GM23338 (cell line): ENCODE data around the gene SGO2. TPM values are rescaled to one million over a fixed set of nuclear protein-coding genes. Genes with fewer than 3 reads are reported as not detected.

Experiments
- ATAC-seq: fragments of 200-7000 bp; cut with Tn5 transposase; 3 replicates; pipeline ENCODE4 v1.9.1; 2020
- DNase-seq: peaks from one replicate; pipeline ENCODE4 v3.0.0-alpha.2; 2015; ENCODE audit warnings: low spot score
- H2AFZ ChIP-seq: fragments of 200-600 bp; sonication (generic); 2 replicates; pipeline ENCODE4 v1.8.0; 2016; ENCODE audit warnings: antibody characterized with exemption, mild to moderate bottlenecking, moderate library complexity
- H3F3A ChIP-seq: fragments of 200-600 bp; sonication (generic); replicated peaks from 2 replicates; pipeline ENCODE4 v1.8.0; 2017; ENCODE audit warnings: antibody characterized with exemption, mixed run types, low read depth
- H3K27ac ChIP-seq: fragments of 200-600 bp; sonication (generic); 2 replicates; pipeline ENCODE4 v1.6.1; 2016; ENCODE audit warnings: low read depth
- H3K27me3 ChIP-seq: fragments of 200-600 bp; sonication (generic); 2 replicates; pipeline ENCODE4 v1.8.0; 2016; ENCODE audit warnings: mild to moderate bottlenecking, mixed run types, moderate library complexity; ENCODE audit not compliant: insufficient read depth
- H3K36me3 ChIP-seq: fragments of 200-600 bp; sonication (generic); 2 replicates; pipeline ENCODE4 v1.8.0; 2016; ENCODE audit warnings: mild to moderate bottlenecking; ENCODE audit not compliant: insufficient read depth
- H3K4me1 ChIP-seq: fragments of 200-600 bp; sonication (generic); 2 replicates; pipeline ENCODE4 v1.8.0; 2016; ENCODE audit warnings: mild to moderate bottlenecking, moderate library complexity; ENCODE audit not compliant: insufficient read depth
- H3K4me2 ChIP-seq: fragments of 200-600 bp; sonication (generic); 2 replicates; pipeline ENCODE4 v1.7.1; 2017; ENCODE audit warnings: mixed run types
- H3K4me3 ChIP-seq: fragments of 200-600 bp; sonication (generic); 2 replicates; pipeline ENCODE4 v1.6.1; 2016; ENCODE audit warnings: mixed run types
- H3K79me2 ChIP-seq: fragments of 200-600 bp; sonication (generic); replicated peaks from 2 replicates; pipeline ENCODE4 v1.8.0; 2017; ENCODE audit warnings: mild to moderate bottlenecking; ENCODE audit not compliant: insufficient read depth
- H3K9me2 ChIP-seq: fragments of 200-600 bp; sonication (generic); 2 replicates; pipeline ENCODE4 v1.8.0; 2017; ENCODE audit not compliant: insufficient read depth
- H4K20me1 ChIP-seq: fragments of 200-600 bp; sonication (generic); replicated peaks from 2 replicates; pipeline ENCODE4 v1.8.0; 2017; ENCODE audit warnings: mild to moderate bottlenecking; ENCODE audit not compliant: insufficient read depth
- H3K27ac Mint-ChIP-seq: 2 replicates; pipeline ENCODE4 v1.8.0; 2020; ENCODE audit warnings: inconsistent platforms, mild to moderate bottlenecking, moderate library complexity, mixed read lengths
- H3K27me3 Mint-ChIP-seq: 3 replicates; pipeline ENCODE4 v1.8.0; 2022; ENCODE audit warnings: low read depth, mild to moderate bottlenecking, moderate library complexity, mixed read lengths, inconsistent platforms; ENCODE audit not compliant: insufficient read depth, poor library complexity
- H3K36me3 Mint-ChIP-seq: 3 replicates; pipeline ENCODE4 v1.8.0; 2021; ENCODE audit warnings: low read depth, mild to moderate bottlenecking, inconsistent platforms, moderate library complexity, mixed read lengths
- H3K4me1 Mint-ChIP-seq: 3 replicates; pipeline ENCODE4 v1.8.0; 2020; ENCODE audit warnings: mild to moderate bottlenecking, inconsistent platforms, mixed read lengths
- H3K4me3 Mint-ChIP-seq: 3 replicates; pipeline ENCODE4 v1.8.0; 2021; ENCODE audit warnings: moderate library complexity, mild to moderate bottlenecking, inconsistent platforms, mixed read lengths
- H3K9me3 Mint-ChIP-seq: 3 replicates; pipeline ENCODE4 v1.8.0; 2020; ENCODE audit warnings: moderate library complexity, mild to moderate bottlenecking, inconsistent platforms, mixed read lengths
- CREB1 ChIP-seq: fragments of 250-450 bp; sonication (Bioruptor Pico); IDR thresholded peaks from 2 replicates; pipeline ENCODE4 v1.5.0; 2020; ENCODE audit warnings: low read depth, mild to moderate bottlenecking, moderate library complexity
- EZH2 ChIP-seq: fragments of 200-600 bp; sonication (generic); IDR thresholded peaks from one replicate; pipeline ENCODE4 v1.8.0; 2017; ENCODE audit warnings: antibody characterized with exemption, mild to moderate bottlenecking, low read depth; ENCODE audit not compliant: unreplicated experiment
- EZH2phosphoT487 ChIP-seq: fragments of 200-600 bp; sonication (generic); IDR thresholded peaks from one replicate; pipeline ENCODE4 v1.8.1; 2018; ENCODE audit warnings: antibody characterized with exemption; ENCODE audit not compliant: unreplicated experiment
- JUNB ChIP-seq: IDR thresholded peaks from one replicate; pipeline ENCODE4 v1.6.1; 2016; ENCODE audit warnings: antibody characterized with exemption; ENCODE audit not compliant: unreplicated experiment
- NANOG ChIP-seq: IDR thresholded peaks from 2 replicates; pipeline ENCODE4 v1.6.1; 2016; ENCODE audit warnings: antibody characterized with exemption, borderline replicate concordance
- POLR2AphosphoS5 ChIP-seq: IDR thresholded peaks from 2 replicates; pipeline ENCODE4 v1.6.1; 2016; ENCODE audit warnings: antibody characterized with exemption, low read depth
- STAT1 ChIP-seq: IDR thresholded peaks from one replicate; pipeline ENCODE4 v1.6.1; 2016; ENCODE audit warnings: antibody characterized with exemption; ENCODE audit not compliant: unreplicated experiment
- ZNF114 ChIP-seq: fragments of 250-450 bp; sonication (Bioruptor Pico); IDR thresholded peaks from 2 replicates; pipeline ENCODE4 v1.5.0; 2020; ENCODE audit warnings: mild to moderate bottlenecking, moderate library complexity
- ZNF331 ChIP-seq: fragments of 250-450 bp; sonication (Bioruptor Pico); IDR thresholded peaks from 2 replicates; pipeline ENCODE4 v1.5.0; 2020; ENCODE audit warnings: low read depth, mild to moderate bottlenecking, moderate library complexity
- polyA plus RNA-seq: library from polyadenylated mRNA; unstranded; fragments of >200 nt; fragmentation: Nextera tagmentation; extraction: Ambion mirVana; gene quantifications from 2 replicates; pipeline ENCODE4 v1.2.1, GENCODE V29; 2016
- total RNA-seq: library from RNA; depleted of rRNA; stranded (reverse); fragments of >200 nt; shearing (Covaris generic); gene quantifications from 2 replicates; pipeline ENCODE4 v1.2.3, GENCODE V29; 2014
- TF ChIP-seq, protein P1 (sequence below): IDR thresholded peaks from 2 replicates; pipeline ENCODE4 v1.6.1; 2016; ENCODE audit warnings: antibody characterized with exemption
- TF ChIP-seq, protein P2 (sequence below), 2 experiments: fragments of 200-600 bp in 1 of 2; sonication (generic) in 1 of 2; conservative IDR thresholded peaks; 2 replicates each; pipeline versions ENCODE4 v1.5.1 to v1.6.1; 2016 to 2017; ENCODE audit warnings: antibody characterized with exemption in 2 of 2, low read depth in 2 of 2, mild to moderate bottlenecking in 2 of 2, moderate library complexity in 1 of 2
- TF ChIP-seq, protein P3 (sequence below): fragments of 250-450 bp; sonication (Bioruptor Pico); IDR thresholded peaks from 2 replicates; pipeline ENCODE4 v1.5.0; 2020; ENCODE audit warnings: mild to moderate bottlenecking, moderate library complexity
- TF ChIP-seq, protein P4 (sequence below): IDR thresholded peaks from one replicate; pipeline ENCODE4 v1.6.1; 2018; ENCODE audit warnings: antibody characterized with exemption; ENCODE audit not compliant: unreplicated experiment

The SGO2 gene
- total and polyA plus RNA-seq, 2 experiments from 2014 or later = 32.6 to 47.7 TPM

DNA sequence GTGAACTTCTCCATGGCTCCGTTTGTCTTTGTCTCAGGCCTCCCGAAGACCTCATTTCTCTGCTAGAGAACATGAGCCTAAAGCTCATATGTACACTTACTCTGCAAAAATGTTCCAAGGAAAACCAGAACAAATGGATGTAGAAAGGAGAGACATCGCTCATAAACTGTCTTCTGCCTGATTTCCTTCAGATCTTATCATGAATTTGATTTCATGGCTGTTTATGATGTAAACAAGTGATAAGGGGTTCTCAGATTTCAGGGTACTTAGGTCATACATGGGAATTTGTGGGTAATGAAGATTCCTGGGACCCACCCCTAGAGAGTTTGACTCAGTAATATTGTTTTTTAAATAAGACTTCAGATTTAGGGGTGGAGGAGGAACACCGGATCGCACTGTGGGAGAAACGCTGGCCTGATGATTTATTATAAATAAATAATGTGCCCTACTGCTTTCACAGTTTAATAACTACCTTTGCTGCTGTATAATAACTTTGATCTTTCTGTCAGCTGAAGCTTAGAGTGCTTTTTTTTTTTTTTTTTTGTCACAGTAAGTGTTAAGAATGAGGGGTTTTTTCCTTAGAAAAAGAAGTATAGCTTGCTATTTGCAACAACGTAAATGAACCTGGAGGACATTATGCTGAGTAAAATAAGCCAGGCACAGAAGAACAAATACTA, 74.7 kb downstream of the SGO2 start:
- H3K27ac ChIP-seq = no peak overlapping the region
- H3K4me1 ChIP-seq = no peaks in the 10 kb centered on the region
- no peaks in the 10 kb centered on the region for H3K36me3 ChIP-seq
- Mint-ChIP-seq H3K4me1 (no peaks in the 10 kb centered on the region), H3K36me3 (no peaks in the 10 kb centered on the region), H3K27ac (no peak overlapping the region), H3K4me3 (no peak overlapping the region), H3K27me3 (no peaks in the 10 kb centered on the region), H3K9me3 (no peaks in the 10 kb centered on the region)
- peaks cover 4% of the 10 kb centered on the region; the same call in 1 of the 2 replicates for H4K20me1 ChIP-seq
- ATAC-seq = no peak
- TF ChIP-seq, protein P1, sequence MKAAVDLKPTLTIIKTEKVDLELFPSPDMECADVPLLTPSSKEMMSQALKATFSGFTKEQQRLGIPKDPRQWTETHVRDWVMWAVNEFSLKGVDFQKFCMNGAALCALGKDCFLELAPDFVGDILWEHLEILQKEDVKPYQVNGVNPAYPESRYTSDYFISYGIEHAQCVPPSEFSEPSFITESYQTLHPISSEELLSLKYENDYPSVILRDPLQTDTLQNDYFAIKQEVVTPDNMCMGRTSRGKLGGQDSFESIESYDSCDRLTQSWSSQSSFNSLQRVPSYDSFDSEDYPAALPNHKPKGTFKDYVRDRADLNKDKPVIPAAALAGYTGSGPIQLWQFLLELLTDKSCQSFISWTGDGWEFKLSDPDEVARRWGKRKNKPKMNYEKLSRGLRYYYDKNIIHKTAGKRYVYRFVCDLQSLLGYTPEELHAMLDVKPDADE = no peak
- TF ChIP-seq POLR2AphosphoS5 = no peak
- TF ChIP-seq JUNB = no peak
- TF ChIP-seq, protein P2, sequence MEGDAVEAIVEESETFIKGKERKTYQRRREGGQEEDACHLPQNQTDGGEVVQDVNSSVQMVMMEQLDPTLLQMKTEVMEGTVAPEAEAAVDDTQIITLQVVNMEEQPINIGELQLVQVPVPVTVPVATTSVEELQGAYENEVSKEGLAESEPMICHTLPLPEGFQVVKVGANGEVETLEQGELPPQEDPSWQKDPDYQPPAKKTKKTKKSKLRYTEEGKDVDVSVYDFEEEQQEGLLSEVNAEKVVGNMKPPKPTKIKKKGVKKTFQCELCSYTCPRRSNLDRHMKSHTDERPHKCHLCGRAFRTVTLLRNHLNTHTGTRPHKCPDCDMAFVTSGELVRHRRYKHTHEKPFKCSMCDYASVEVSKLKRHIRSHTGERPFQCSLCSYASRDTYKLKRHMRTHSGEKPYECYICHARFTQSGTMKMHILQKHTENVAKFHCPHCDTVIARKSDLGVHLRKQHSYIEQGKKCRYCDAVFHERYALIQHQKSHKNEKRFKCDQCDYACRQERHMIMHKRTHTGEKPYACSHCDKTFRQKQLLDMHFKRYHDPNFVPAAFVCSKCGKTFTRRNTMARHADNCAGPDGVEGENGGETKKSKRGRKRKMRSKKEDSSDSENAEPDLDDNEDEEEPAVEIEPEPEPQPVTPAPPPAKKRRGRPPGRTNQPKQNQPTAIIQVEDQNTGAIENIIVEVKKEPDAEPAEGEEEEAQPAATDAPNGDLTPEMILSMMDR (conservative IDR thresholded peaks at IDR 0.05; ENCODE audit: low read depth in 2 of 2) = no peak
- TF ChIP-seq, protein P3, sequence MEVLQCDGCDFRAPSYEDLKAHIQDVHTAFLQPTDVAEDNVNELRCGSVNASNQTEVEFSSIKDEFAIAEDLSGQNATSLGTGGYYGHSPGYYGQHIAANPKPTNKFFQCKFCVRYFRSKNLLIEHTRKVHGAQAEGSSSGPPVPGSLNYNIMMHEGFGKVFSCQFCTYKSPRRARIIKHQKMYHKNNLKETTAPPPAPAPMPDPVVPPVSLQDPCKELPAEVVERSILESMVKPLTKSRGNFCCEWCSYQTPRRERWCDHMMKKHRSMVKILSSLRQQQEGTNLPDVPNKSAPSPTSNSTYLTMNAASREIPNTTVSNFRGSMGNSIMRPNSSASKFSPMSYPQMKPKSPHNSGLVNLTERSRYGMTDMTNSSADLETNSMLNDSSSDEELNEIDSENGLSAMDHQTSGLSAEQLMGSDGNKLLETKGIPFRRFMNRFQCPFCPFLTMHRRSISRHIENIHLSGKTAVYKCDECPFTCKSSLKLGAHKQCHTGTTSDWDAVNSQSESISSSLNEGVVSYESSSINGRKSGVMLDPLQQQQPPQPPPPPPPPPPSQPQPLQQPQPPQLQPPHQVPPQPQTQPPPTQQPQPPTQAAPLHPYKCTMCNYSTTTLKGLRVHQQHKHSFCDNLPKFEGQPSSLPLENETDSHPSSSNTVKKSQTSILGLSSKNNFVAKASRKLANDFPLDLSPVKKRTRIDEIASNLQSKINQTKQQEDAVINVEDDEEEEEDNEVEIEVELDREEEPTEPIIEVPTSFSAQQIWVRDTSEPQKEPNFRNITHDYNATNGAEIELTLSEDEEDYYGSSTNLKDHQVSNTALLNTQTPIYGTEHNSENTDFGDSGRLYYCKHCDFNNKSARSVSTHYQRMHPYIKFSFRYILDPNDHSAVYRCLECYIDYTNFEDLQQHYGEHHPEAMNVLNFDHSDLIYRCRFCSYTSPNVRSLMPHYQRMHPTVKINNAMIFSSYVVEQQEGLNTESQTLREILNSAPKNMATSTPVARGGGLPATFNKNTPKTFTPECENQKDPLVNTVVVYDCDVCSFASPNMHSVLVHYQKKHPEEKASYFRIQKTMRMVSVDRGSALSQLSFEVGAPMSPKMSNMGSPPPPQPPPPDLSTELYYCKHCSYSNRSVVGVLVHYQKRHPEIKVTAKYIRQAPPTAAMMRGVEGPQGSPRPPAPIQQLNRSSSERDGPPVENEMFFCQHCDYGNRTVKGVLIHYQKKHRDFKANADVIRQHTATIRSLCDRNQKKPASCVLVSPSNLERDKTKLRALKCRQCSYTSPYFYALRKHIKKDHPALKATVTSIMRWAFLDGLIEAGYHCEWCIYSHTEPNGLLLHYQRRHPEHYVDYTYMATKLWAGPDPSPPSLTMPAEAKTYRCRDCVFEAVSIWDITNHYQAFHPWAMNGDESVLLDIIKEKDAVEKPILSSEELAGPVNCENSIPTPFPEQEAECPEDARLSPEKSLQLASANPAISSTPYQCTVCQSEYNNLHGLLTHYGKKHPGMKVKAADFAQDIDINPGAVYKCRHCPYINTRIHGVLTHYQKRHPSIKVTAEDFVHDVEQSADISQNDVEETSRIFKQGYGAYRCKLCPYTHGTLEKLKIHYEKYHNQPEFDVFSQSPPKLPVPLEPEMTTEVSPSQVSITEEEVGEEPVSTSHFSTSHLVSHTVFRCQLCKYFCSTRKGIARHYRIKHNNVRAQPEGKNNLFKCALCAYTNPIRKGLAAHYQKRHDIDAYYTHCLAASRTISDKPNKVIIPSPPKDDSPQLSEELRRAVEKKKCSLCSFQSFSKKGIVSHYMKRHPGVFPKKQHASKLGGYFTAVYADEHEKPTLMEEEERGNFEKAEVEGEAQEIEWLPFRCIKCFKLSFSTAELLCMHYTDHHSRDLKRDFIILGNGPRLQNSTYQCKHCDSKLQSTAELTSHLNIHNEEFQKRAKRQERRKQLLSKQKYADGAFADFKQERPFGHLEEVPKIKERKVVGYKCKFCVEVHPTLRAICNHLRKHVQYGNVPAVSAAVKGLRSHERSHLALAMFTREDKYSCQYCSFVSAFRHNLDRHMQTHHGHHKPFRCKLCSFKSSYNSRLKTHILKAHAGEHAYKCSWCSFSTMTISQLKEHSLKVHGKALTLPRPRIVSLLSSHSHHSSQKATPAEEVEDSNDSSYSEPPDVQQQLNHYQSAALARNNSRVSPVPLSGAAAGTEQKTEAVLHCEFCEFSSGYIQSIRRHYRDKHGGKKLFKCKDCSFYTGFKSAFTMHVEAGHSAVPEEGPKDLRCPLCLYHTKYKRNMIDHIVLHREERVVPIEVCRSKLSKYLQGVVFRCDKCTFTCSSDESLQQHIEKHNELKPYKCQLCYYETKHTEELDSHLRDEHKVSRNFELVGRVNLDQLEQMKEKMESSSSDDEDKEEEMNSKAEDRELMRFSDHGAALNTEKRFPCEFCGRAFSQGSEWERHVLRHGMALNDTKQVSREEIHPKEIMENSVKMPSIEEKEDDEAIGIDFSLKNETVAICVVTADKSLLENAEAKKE = no peak
- TF ChIP-seq ZNF114 = no peak
- no peak for TF ChIP-seq EZH2
- no peak for TF ChIP-seq STAT1
- TF ChIP-seq NANOG = no peak
- no peak for TF ChIP-seq ZNF331 (CRISPR knock-in tag)
- TF ChIP-seq EZH2phosphoT487 = no peak
- TF ChIP-seq, protein P4, sequence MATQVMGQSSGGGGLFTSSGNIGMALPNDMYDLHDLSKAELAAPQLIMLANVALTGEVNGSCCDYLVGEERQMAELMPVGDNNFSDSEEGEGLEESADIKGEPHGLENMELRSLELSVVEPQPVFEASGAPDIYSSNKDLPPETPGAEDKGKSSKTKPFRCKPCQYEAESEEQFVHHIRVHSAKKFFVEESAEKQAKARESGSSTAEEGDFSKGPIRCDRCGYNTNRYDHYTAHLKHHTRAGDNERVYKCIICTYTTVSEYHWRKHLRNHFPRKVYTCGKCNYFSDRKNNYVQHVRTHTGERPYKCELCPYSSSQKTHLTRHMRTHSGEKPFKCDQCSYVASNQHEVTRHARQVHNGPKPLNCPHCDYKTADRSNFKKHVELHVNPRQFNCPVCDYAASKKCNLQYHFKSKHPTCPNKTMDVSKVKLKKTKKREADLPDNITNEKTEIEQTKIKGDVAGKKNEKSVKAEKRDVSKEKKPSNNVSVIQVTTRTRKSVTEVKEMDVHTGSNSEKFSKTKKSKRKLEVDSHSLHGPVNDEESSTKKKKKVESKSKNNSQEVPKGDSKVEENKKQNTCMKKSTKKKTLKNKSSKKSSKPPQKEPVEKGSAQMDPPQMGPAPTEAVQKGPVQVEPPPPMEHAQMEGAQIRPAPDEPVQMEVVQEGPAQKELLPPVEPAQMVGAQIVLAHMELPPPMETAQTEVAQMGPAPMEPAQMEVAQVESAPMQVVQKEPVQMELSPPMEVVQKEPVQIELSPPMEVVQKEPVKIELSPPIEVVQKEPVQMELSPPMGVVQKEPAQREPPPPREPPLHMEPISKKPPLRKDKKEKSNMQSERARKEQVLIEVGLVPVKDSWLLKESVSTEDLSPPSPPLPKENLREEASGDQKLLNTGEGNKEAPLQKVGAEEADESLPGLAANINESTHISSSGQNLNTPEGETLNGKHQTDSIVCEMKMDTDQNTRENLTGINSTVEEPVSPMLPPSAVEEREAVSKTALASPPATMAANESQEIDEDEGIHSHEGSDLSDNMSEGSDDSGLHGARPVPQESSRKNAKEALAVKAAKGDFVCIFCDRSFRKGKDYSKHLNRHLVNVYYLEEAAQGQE = no peak
- TF ChIP-seq CREB1 (CRISPR knock-in tag) = no peak
- no peak overlapping the region for H2AFZ ChIP-seq
- H3K4me2 ChIP-seq = no peak overlapping the region
- H3K4me3 ChIP-seq = no peak overlapping the region
- H3F3A ChIP-seq = no peaks in the 10 kb centered on the region
- no peaks in the 10 kb centered on the region for H3K27me3 ChIP-seq
- H3K79me2 ChIP-seq = no peaks in the 10 kb centered on the region
- H3K9me2 ChIP-seq = no peaks in the 10 kb centered on the region
- DNase-seq = no peak
